ENCODE results near the gene ARSD. TPM values are rescaled to one million over a fixed set of nuclear protein-coding genes. Genes with fewer than 3 reads are reported as not detected.
"Not testable (repeated sequence)": the region's sequence is repeated elsewhere in the genome, so short reads cannot be mapped to it uniquely, and the experiment has no call there.

The ARSD gene
- polyA plus RNA-seq, 1 of the 3 experiments (the other 2 are of a cell fraction) = 19.8 TPM

DNA sequence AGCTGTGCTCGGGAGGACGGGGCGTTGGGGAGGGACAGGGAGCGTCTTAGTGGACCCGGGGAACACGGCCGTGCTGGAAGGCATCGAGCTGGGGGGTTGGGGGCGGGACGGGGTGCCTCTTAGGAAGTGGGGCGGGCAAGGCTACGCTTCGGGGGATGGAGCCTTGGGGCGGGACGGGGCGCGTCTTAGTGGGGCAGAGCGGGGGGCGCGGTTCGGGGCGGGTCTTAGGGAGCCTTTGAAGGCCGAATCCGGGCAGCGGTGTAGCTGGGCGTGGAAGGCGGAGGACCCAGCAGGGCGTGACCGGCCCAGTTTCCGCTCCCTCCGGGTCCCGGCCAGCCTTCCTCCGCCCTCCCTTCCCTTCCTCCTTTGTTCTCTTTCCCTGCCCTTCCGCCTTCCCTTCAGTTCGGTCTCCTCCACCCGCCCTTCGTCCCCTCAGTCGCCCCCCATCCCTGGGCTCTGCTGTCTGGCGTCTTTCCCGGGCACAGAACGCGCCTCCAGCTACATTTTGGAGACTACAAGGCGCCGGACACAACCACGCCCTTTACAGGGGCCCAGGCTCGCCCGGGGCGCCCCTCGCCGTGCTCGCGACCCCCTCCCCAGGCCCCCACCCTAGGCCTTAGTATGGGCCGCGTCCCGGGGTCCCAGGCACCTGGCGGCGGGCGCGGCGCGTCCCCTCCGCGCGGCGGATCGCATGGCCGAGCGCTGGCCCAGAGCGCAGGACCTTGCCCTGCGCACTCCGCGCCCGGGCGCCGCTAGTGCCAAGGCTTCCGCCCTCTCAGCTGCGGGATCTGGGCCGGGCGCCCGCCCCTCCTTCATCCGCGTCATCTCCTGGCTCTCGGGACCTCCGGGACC lies at the start of gene ARSD (continued):
- TF ChIP-seq, protein P1, sequence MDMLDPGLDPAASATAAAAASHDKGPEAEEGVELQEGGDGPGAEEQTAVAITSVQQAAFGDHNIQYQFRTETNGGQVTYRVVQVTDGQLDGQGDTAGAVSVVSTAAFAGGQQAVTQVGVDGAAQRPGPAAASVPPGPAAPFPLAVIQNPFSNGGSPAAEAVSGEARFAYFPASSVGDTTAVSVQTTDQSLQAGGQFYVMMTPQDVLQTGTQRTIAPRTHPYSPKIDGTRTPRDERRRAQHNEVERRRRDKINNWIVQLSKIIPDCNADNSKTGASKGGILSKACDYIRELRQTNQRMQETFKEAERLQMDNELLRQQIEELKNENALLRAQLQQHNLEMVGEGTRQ (IDR thresholded peaks at IDR 0.05; ENCODE audit: borderline replicate concordance, low read depth, low read length) = no peak
- TF ChIP-seq MEF2A (IDR thresholded peaks at IDR 0.05; ENCODE audit: borderline replicate concordance, low read depth) (no peak), ELF1 (IDR thresholded peaks at IDR 0.05) (peak; percentile 68), FOSL2 (IDR thresholded peaks at IDR 0.05; ENCODE audit: borderline replicate concordance, low read depth) (no peak), TEAD4 (IDR thresholded peaks at IDR 0.05; ENCODE audit: borderline replicate concordance, insufficient read depth) (no peak), TCF12 (IDR thresholded peaks at IDR 0.05) (no peak), TAF1 (IDR thresholded peaks at IDR 0.05; ENCODE audit: borderline replicate concordance, low read depth, low read length) (peak; percentile 56), GABPA (IDR thresholded peaks at IDR 0.05; ENCODE audit: low read depth) (peak; percentile 34; the same call in 1 of the 2 replicates), NRF1 (IDR thresholded peaks at IDR 0.05; ENCODE audit: low read depth, low read length) (peak; percentile 60), NFIC (IDR thresholded peaks at IDR 0.05; ENCODE audit: borderline replicate concordance) (no peak; the same call in 1 of the 2 replicates), RCOR1 (IDR thresholded peaks at IDR 0.05; ENCODE audit: low read length) (no peak), SIN3A (IDR thresholded peaks at IDR 0.05; ENCODE audit: borderline replicate concordance, low read depth, low read length) (0 out of 2 replicates have a peak, but pooled peaks have one; percentile 15), YY1 (IDR thresholded peaks at IDR 0.05; ENCODE audit: low read depth) (0 out of 2 replicates have a peak, but pooled peaks have one; percentile 19)
- TF ChIP-seq, protein P2, sequence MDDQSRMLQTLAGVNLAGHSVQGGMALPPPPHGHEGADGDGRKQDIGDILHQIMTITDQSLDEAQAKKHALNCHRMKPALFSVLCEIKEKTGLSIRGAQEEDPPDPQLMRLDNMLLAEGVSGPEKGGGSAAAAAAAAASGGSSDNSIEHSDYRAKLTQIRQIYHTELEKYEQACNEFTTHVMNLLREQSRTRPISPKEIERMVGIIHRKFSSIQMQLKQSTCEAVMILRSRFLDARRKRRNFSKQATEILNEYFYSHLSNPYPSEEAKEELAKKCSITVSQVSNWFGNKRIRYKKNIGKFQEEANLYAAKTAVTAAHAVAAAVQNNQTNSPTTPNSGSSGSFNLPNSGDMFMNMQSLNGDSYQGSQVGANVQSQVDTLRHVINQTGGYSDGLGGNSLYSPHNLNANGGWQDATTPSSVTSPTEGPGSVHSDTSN (IDR thresholded peaks at IDR 0.05) = no peak; the same call in 1 of the 2 replicates

DNA sequence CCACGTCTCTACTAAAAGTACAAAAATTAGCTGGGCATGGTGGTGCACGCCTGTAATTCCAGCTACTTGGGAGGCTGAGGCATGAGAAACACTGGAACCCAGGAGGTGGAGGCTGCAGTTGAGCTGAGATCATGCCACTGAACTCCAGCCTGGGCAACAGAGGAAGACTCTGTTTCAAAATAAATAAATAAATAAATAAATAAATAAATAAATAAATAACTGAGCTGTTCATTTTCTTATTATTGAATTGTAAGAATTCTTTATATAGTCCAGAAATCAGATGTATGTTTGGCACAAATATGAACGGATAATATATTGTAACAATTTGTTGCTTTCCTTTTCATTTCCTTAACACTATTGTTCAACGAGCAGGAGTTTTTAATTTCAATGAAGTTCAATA lies 49.5 kb upstream of the ARSD start:
- H3F3A ChIP-seq (replicated peaks; ENCODE audit: insufficient read depth); H3K9me2 ChIP-seq; H3K4me3 ChIP-seq (ENCODE audit: low read depth in 2 of 2, low read length in 1 of 2); POLR2A ChIA-PET; H3K4me2 ChIP-seq; H3K4me1 ChIP-seq (ENCODE audit: control insufficient read depth in 1 of 2, insufficient read depth in 2 of 2, low read depth in 1 of 2, low read length in 1 of 2); H3K36me3 ChIP-seq (replicated peaks in 1 of 2; ENCODE audit: control insufficient read depth in 1 of 2, insufficient read depth in 2 of 2, low read length in 1 of 2); DNase-seq; CTCF ChIA-PET; H4K20me1 ChIP-seq (ENCODE audit: insufficient read depth); H3K27ac ChIP-seq (ENCODE audit: low read depth in 2 of 2, low read length in 1 of 2); H2AFZ ChIP-seq (ENCODE audit: low read depth); H3K9me3 ChIP-seq; H3K9ac ChIP-seq; H3K27me3 ChIP-seq (ENCODE audit: insufficient read depth); H3K79me2 ChIP-seq (ENCODE audit: insufficient read depth): not testable (repeated sequence)
- WGBS (ENCODE audit: low lambda C conversion rate) = 32% methylated on average over 4 of the region's 4 CpGs

DNA sequence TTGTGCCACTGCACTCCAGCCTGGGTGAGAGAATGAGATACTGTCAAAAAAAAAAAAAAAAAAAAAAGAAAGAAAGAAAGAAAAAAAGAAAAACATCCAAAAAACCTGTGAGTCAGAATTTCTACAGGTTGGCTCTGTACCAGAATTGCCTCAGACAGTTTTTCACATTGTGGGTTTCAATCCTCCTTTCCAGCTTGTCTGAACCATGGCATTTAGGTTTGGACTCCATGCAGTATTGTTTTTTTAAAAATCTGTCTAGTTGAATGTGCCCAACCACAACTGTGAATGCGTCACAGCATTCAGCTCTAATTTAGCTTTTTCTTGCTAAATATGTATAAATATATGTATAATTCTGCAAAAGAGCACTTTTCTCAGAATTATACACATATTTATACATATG lies 45.8 kb upstream of the ARSD start:
- H3K27ac ChIP-seq (ENCODE audit: low read depth in 2 of 2, low read length in 1 of 2) = no peak overlapping the region
- no peak overlapping the region for H2AFZ ChIP-seq (ENCODE audit: low read depth)
- no peak overlapping the region for H3K9ac ChIP-seq
- H4K20me1 ChIP-seq (ENCODE audit: insufficient read depth) = no peaks in the 10 kb centered on the region
- H3K79me2 ChIP-seq (ENCODE audit: insufficient read depth) = no peaks in the 10 kb centered on the region
- ChIA-PET CTCF (no interaction called here), POLR2A (no interaction called here)
- no peaks in the 10 kb centered on the region for H3K4me1 ChIP-seq (ENCODE audit: control insufficient read depth in 1 of 2, insufficient read depth in 2 of 2, low read depth in 1 of 2, low read length in 1 of 2)
- no peak overlapping the region for H3K4me3 ChIP-seq (ENCODE audit: low read depth in 2 of 2, low read length in 1 of 2)
- no peak overlapping the region for H3K4me2 ChIP-seq
- H3K9me3 ChIP-seq = no peaks in the 10 kb centered on the region
- no peak for DNase-seq
- peaks cover 10% of the 10 kb centered on the region for H3F3A ChIP-seq (replicated peaks; ENCODE audit: insufficient read depth)
- H3K36me3 ChIP-seq (replicated peaks in 1 of 2; ENCODE audit: control insufficient read depth in 1 of 2, insufficient read depth in 2 of 2, low read length in 1 of 2) = no peaks in the 10 kb centered on the region
- no peaks in the 10 kb centered on the region for H3K9me2 ChIP-seq
- no peaks in the 10 kb centered on the region for H3K27me3 ChIP-seq (ENCODE audit: insufficient read depth)
- TF ChIP-seq, protein P2 (IDR thresholded peaks at IDR 0.05) = no peak
- no peak for TF ChIP-seq FOXM1 (IDR thresholded peaks at IDR 0.05; ENCODE audit: low read depth)
- no peak for TF ChIP-seq RCOR1 (IDR thresholded peaks at IDR 0.05; ENCODE audit: low read length)
- TF ChIP-seq SMC3 (IDR thresholded peaks at IDR 0.05; ENCODE audit: low read depth, low read length) = no peak
- no peak for TF ChIP-seq POLR2AphosphoS5 (IDR thresholded peaks at IDR 0.05; ENCODE audit: low read depth, low read length)
- TF ChIP-seq FOSL2 (IDR thresholded peaks at IDR 0.05; ENCODE audit: borderline replicate concordance, low read depth) = no peak
- TF ChIP-seq GABPA (IDR thresholded peaks at IDR 0.05; ENCODE audit: low read depth) = no peak
- 73% methylated on average over 1 of the region's 1 CpG for WGBS (ENCODE audit: low lambda C conversion rate)

Data from SK-N-SH (cell line).